ENCODE measurements around the gene EVI5.

Gene EVI5

DNA sequence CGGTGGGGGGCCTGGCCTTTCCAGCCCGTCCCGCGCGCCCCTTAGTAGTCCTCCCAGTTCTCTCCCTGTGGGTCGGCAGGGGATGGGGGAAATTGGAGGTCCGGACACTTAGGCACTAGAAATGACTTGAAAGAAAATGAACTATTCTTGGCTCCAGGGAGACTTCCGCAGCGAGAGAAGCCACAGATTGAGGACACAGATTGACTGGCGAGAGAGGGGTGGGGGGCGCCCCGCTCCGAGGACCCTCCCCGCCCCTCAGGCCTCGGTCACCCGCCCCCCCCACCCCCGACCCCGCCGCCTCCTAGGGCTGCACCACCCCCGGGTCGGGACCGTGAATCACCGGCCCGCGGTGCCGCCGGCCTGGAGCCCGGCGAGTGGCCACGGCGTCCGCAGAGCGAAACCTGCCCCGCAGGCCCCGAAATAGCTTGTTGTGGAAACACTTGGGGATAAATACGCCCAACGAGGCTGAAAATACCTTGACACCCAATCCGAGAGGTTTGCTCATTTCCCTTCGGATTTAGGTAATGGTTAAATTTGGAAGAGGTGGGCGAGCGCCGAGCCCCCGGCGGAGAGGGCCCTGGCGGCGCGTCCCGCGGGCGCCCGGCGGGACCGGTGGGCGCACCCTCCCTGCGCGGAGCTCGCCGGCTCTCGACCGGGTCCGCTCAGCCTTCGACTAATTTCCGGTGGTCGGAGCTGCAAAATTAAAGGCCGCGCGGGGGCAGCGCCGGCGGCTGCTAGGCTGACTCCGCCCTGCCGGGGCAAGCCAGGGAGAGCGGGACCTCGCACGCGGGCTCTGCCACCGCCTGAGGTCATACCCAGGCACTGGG lies 298.4 kb downstream of the EVI5 start, which contains the start of gene GFI1:
Gene GFI1, minus strand, starts transcription at position 675 of the 827 bp plus-strand sequence. CDS start 3,438 bp downstream, outside the sequence.
- ATAC-seq (ENCODE audit: low read depth) (no peak), DNase-seq (ENCODE audit: low spot score in 2 of 2) (peak in 1 of 2 donors; percentile 24)
- Mint-ChIP-seq H3K4me1 (peaks cover 25% of the 10 kb centered on the region), H3K4me3 (peak within 1 kb of the TSS; percentile 84), H3K27ac (no peak within 1 kb of the TSS), H3K9me3 (no peaks in the 10 kb centered on the region), H3K36me3 (no peaks in the 10 kb centered on the region), H3K27me3 (peaks cover 28% of the 10 kb centered on the region)

DNA sequence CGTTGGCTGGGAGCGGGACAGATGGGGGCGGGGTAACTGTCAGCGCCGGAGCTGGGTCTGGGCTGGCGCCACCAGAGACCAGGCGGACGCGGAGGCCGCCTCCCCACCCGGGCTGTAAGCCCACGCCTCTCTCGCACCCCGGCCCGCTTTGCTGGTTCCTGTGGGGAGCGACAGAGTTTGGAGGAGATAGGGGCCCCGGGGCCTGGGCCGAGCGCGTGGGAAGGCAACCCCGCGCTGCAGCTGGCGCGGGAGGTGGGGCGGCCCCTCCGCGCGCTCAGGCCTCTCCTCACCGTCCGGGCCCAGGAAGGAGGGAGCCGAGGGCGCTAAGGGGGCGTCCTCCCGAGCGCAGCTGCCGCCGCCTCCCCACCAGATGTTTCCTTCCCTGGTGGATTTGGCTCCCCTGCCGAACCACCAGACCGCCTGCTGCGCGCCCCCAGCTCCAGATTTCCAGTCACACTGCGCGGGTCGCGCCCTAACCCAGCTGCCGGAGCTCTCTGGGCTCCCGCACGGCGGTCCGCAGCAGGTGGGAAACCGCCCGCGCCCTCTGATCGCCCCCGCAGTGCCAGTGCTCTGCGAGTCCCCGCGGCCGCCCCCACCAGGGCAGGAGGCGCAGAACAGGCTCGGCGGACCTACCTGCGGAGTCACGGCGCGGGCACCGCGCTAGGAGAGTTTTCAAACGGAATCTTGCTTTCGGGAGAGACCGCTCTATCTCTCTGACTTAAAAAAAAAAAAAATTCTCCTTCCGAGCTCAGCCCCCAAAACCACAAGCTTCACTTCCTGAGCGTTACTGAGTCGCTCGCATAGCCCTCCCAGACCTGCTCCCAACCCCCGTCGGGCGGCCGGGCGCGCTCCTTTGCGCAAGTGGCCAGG lies 299.3 kb downstream of the EVI5 start:
- Mint-ChIP-seq H3K27ac (no peak overlapping the region), H3K4me1 (peaks cover 25% of the 10 kb centered on the region), H3K27me3 (peaks cover 28% of the 10 kb centered on the region), H3K36me3 (no peaks in the 10 kb centered on the region), H3K9me3 (no peaks in the 10 kb centered on the region), H3K4me3 (peak overlapping the region; percentile 92)
- ATAC-seq (ENCODE audit: low read depth) (peak; percentile 71), DNase-seq (ENCODE audit: low spot score in 2 of 2) (peak; percentile 58 to 60)

DNA sequence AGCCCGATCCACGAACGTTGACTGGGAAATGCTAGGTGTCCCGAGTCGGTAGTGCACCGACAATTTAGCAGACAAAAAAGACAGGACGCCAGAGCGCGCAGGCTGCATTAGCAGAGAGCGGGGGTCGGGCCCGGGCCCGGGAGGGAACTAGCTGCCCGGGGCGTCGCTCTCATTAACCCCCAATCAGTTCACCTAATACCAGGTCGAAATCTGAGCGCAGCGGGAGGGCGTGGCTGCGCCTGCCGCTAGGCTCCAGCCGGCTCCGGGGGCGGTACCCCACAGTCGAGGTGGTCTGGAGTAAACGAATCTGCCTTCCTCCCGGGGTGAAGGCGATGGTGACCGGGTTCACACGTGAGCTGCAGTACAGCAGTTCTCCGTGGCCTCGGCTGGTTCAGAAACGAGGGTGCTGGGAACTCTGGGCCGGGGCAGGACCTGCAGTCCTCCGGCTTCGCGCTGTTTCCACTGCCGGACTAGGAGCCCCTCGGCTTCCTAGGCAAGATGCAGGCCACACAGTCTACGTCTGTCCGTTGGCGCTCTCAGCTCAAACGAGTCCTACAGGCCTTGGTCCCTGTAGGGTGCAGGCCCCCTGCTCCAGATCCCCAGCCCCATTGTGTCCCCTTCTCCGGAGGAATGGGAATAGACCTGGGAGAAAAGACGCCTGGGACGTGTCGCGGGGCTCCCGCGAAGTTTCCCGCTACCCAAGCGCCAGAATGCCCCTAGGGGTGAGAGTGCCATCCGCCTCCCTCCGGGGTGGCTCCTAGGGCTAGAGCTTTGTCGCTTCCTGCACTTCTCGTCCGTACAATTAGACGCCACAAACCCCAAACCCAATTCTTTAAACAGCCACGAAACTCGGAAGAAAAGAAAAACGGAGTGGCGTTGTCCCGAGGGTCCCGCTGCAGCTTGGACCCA lies 300.2 kb downstream of the EVI5 start:
- peak overlapping the region; percentile 92 for H3K4me3 Mint-ChIP-seq
- H3K4me1 Mint-ChIP-seq: peaks cover 25% of the 10 kb centered on the region
- DNase-seq (ENCODE audit: low spot score in 2 of 2): peak; percentile 26 to 43
- H3K27ac Mint-ChIP-seq: no peak overlapping the region
- peaks cover 28% of the 10 kb centered on the region for H3K27me3 Mint-ChIP-seq
- ATAC-seq (ENCODE audit: low read depth): peak; percentile 29
- no peaks in the 10 kb centered on the region for H3K9me3 Mint-ChIP-seq
- no peaks in the 10 kb centered on the region for H3K36me3 Mint-ChIP-seq

DNA sequence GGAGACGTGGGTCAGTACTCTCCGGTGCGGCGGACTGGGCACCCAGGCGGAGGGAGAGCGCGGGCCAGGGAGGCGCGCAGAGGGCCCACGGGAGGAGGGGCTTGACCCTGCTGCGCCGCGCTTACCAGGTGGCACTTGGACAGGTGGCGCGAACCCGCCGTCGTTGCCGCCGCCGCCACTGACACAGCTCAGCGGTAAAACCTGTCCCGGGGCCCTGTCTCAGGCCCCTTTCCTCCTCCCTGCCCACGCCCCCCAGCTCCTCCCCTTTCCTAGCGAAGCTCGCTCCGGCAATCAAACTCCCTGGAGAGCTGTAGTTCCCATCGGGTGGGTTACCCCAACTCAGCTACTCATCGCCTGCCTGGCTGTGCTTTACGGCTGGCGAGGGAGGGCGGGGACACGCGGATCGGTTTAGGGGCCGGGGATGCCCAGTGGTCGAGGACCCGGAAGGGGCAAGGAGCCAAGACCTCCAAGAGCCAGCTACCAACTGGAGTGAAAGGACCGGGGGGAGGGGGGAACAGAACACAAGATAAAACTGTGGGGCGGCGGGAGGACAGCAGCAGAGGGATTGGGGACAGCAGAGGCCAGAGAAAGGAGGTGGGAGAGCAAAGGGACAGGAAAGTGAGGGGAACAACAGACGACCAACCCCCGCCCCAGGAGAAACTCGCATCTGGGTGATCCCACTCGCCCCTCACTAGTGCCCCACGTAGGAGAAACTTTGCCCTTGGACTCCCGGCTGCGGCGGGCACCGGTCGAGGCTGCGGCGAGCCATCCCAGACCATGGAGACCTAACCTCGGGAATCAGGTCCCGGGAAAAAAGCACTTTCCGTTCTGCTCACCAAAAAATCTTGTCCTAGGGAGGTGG lies 301.1 kb downstream of the EVI5 start:
- peaks cover 25% of the 10 kb centered on the region for H3K4me1 Mint-ChIP-seq
- DNase-seq (ENCODE audit: low spot score in 2 of 2): peak; percentile 5 to 37
- peaks cover 1% of the 10 kb centered on the region for H3K9me3 Mint-ChIP-seq
- H3K27ac Mint-ChIP-seq: no peak overlapping the region
- H3K4me3 Mint-ChIP-seq: peak overlapping the region; percentile 92
- peak; percentile 20 for ATAC-seq (ENCODE audit: low read depth)
- H3K36me3 Mint-ChIP-seq: peaks cover 2% of the 10 kb centered on the region
- H3K27me3 Mint-ChIP-seq: peaks cover 30% of the 10 kb centered on the region

DNA sequence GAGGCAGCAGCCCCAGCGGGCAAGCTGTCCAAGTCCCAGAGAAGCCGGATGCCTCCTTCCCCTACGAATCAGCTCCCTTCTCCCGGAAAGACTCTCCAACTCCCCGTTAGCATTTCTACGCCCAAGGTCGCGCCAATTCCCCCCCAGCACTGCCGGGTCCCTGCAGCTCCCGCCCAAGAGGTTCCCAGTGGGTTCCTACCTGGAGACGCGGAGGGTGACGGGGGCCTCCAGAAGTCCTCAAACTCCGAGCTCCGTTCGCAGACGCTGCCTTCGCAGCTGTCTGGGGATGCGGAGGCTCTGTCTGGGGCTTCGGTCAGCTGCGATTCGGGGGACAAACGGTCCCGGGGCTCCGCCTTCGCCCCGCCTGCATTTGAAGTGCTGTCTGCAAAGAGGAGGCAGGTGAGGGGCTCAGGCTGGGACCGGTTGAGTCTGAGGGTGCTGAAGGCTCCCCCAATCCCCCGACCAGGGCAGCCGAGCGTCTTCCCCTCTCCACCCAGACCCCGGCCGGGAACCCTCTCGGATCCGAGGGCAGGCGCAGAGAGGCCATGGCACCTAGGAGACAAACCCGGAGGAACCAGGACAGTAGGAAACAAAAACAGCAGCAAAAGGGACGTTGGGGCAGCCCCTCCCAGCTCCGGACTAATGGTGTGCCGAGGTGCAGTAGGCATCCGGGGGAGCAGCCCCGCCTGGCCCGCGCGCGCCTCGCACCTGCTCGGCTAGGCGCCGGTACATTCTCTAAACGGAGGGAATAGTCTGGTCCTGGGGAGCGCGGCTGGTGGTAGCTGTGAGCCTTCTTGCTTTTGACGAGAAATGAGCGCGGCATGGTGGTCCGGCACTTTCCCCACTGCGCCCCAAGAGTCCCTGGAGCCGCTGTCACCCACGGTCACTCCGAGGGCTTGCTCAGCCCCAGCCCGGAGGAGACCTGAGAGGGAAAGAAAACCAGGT lies 302.0 kb downstream of the EVI5 start:
- peak; percentile 29 for ATAC-seq (ENCODE audit: low read depth)

DNA sequence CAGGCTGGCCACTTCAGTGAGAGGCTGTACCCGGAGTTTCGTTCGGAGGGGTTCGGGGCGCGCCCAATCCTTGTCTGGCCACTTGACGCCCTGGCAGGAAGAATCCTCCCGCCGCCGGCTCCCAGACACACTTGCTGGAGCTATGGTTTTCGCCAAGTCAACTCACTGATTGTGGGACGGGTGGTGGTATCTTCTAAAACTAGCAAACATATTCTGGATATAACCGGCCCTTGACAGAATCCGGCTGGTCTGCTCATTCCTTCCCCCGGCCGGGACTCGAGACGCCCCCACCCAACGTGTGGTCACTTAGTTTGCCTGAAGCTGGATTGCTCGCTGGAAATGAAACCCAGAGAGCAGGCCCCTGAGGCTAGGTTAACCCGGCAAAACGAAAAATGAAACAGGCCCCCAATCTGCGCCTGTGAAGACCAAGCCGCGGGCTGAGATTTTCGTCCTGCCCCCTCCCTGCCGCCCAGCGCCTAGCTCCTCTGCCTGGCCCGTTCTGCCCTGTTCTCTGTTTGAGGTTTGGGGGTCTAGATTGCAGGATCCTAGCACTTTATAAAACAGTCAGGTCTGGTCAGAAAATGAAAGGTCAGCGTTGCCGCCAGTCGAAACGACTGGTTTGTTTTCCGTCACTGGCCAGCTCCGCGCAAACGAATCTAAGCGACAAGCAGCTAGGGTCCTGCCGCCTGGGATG lies 302.8 kb downstream of the EVI5 start:
- H3K4me1 Mint-ChIP-seq: peaks cover 25% of the 10 kb centered on the region
- no peak overlapping the region for H3K27ac Mint-ChIP-seq
- no peak for ATAC-seq (ENCODE audit: low read depth)
- H3K4me3 Mint-ChIP-seq: peak overlapping the region; percentile 92
- no peak for DNase-seq (ENCODE audit: low spot score in 2 of 2)
- H3K36me3 Mint-ChIP-seq: peaks cover 2% of the 10 kb centered on the region
- H3K27me3 Mint-ChIP-seq: peaks cover 28% of the 10 kb centered on the region
- H3K9me3 Mint-ChIP-seq: peaks cover 1% of the 10 kb centered on the region

More for the DNA sequence above, 302.0 kb downstream of the EVI5 start:
- Mint-ChIP-seq H3K36me3 (peaks cover 2% of the 10 kb centered on the region), H3K27ac (no peak overlapping the region), H3K27me3 (peaks cover 28% of the 10 kb centered on the region), H3K4me1 (peaks cover 25% of the 10 kb centered on the region), H3K4me3 (peak overlapping the region; percentile 92), H3K9me3 (peaks cover 1% of the 10 kb centered on the region)
- DNase-seq (ENCODE audit: low spot score in 2 of 2): peak; percentile 11 to 38

DNA sequence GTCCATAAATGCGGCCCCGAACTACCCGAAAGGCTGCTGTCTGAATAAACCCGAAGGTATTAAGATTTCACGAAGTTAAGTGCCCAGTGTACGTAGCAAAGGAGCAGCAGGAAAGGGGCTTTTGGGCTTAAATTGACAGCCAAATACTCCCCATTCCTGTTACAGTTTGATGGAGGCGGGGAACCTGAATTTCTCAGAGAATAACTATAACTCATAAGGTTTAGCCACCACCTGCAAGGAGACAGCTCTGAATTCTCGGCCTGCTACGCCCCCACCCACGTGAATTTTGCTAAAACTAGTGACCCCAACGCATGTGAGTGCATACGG lies 303.3 kb downstream of the EVI5 start:
- Mint-ChIP-seq H3K27me3 (peaks cover 28% of the 10 kb centered on the region), H3K9me3 (peaks cover 1% of the 10 kb centered on the region), H3K4me3 (no peak overlapping the region), H3K36me3 (peaks cover 2% of the 10 kb centered on the region), H3K4me1 (peaks cover 25% of the 10 kb centered on the region), H3K27ac (no peak overlapping the region)
- ATAC-seq (ENCODE audit: low read depth): no peak
- DNase-seq (ENCODE audit: low spot score in 2 of 2): no peak

DNA sequence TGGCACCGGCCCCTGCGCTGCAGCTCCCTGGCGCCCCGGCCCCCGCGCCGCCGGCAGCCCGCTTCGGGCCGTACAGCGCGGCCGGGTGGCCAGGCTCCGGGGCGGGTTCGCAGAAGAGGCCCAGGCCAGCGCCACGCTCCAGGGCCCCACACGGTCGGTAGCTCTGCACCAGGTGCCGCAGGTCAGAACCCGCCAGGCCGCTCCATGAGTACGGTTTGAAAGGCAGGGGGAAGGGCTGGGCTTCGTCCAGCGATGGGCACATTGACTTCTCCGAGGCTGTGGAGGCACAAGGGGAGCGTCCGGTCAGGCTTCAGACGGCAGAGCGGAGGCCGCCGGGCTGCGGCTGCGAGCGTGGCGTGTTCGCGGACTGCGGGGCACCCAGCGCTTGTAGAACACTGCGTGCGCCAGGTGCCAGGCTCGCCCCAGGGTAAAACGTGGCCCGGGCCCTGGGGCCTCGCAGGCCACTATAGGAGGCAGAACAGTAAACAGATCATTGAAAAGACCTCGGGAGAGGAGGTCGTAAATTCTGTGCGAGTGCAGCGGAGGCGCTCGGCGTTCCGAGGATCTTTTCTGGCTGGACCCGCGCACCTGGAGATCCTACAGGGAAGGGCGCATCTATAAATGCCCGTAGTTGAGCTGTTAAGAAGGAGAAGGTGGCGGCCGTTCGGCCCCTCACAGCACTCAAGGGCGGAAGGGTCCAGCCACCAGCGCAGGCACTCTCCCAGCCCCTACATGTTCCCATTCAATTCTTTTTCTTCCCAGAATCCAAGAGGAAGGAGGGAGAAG lies 303.9 kb downstream of the EVI5 start:
- no peak overlapping the region for H3K4me3 Mint-ChIP-seq
- H3K36me3 Mint-ChIP-seq: peaks cover 2% of the 10 kb centered on the region
- H3K27ac Mint-ChIP-seq: no peak overlapping the region
- peaks cover 1% of the 10 kb centered on the region for H3K9me3 Mint-ChIP-seq
- peaks cover 23% of the 10 kb centered on the region for H3K4me1 Mint-ChIP-seq
- no peak for DNase-seq (ENCODE audit: low spot score in 2 of 2)
- H3K27me3 Mint-ChIP-seq: peaks cover 26% of the 10 kb centered on the region
- no peak for ATAC-seq (ENCODE audit: low read depth)

DNA sequence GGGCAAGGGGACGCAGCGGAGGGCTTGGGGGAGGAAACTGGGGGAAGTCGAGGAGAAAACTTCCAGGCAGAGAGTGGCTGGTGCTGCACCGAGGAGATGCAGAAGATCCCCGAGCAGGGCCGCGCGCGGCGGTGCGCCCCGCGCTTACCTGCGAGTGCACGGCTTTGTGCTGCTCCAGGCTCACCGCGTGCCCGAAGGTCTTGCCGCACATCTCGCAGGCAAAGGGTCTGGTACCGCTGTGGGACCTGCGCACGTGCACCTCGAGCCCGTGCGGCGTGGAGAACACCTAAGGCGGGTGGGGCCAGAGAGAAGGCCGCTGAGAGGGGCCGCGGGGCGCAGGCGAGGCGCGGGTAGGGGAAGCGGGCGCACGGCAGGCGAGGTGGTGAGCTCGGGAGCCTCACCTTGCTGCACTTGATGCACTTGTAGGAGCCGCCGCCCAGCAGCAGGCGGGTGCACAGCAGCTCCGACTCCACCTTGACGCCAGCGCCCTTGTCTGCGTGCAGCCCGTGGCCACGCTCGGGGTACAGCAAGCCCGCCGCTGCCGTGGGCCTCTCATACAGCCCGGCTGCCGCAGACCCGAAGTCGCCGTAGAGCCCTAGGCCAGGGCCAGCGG lies 304.6 kb downstream of the EVI5 start:
- ATAC-seq (ENCODE audit: low read depth) (no peak), DNase-seq (ENCODE audit: low spot score in 2 of 2) (no peak)
- Mint-ChIP-seq H3K27me3 (peaks cover 23% of the 10 kb centered on the region), H3K27ac (no peak overlapping the region), H3K4me1 (peaks cover 21% of the 10 kb centered on the region), H3K9me3 (peaks cover 1% of the 10 kb centered on the region), H3K36me3 (peaks cover 2% of the 10 kb centered on the region), H3K4me3 (no peak overlapping the region)

DNA sequence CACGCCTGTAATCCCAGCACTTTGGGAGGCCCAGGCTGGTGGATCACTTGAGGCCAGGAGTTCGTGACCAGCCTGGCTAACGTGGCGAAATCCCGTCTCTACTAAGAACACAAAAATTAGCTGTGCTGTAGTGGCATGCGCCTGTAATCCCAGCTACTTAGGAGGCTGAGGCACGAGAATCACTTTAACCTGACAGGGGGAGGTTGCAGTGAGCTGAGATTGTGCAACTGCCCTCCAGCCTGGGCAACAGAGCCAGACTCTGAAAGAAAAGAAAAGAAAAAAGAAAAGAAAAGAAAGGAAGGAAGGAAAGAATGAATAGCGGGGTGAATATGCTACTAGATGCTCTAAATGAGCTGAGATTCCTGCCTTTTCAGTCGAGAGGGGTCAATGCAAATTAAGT lies 305.3 kb downstream of the EVI5 start:
- H3K9me3 Mint-ChIP-seq: peaks cover 1% of the 10 kb centered on the region
- H3K27me3 Mint-ChIP-seq: peaks cover 21% of the 10 kb centered on the region
- DNase-seq (ENCODE audit: low spot score in 2 of 2): no peak
- peaks cover 18% of the 10 kb centered on the region for H3K4me1 Mint-ChIP-seq
- no peak overlapping the region for H3K4me3 Mint-ChIP-seq
- no peak for ATAC-seq (ENCODE audit: low read depth)
- peaks cover 2% of the 10 kb centered on the region for H3K36me3 Mint-ChIP-seq
- H3K27ac Mint-ChIP-seq: no peak overlapping the region

DNA sequence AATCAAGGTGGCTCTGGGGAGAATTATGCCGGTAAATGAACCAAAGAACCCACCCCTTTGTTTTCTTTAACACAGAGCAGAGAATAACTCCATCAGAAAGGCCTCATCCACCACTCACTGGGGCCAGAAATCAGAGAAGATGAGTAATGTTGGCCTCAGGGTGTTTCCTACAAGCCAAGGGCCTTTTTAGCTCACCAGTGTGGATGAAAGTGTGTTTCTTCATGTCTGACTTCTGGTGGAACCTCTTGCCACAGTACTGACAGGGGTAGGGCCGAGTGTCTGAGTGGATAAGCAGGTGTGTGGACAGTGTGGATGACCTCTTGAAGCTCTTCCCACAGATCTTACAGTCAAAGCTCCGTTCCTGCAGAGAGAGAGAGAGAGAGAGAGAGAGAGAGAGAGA lies 306.5 kb downstream of the EVI5 start:
- Mint-ChIP-seq H3K36me3 (peaks cover 2% of the 10 kb centered on the region), H3K4me1 (peaks cover 12% of the 10 kb centered on the region), H3K27ac (no peak overlapping the region), H3K4me3 (no peak overlapping the region), H3K9me3 (peaks cover 1% of the 10 kb centered on the region), H3K27me3 (peaks cover 14% of the 10 kb centered on the region)
- DNase-seq (ENCODE audit: low spot score in 2 of 2): no peak
- ATAC-seq (ENCODE audit: low read depth): no peak

Measured in memory B cell (primary cell).